HG03108 (cell line): ENCODE data around the gene MED23.
"Not testable (repeated sequence)": the region's sequence is repeated elsewhere in the genome, so short reads cannot be mapped to it uniquely, and the experiment has no call there.

ENCODE experiments used
- ATAC-seq: cut with Tn5 transposase; IDR thresholded peaks from one replicate; pipeline ENCODE4 v1.9.1; 2021; ENCODE audit warnings: moderate library complexity; ENCODE audit not compliant: unreplicated experiment

Gene MED23

GRCh38 chr6:131574686-131575085 is 53.4 kb downstream of the MED23 start:
- ATAC-seq, result no peak

GRCh38 chr6:131574133-131574532 is 53.9 kb downstream of the MED23 start:
- no peak for ATAC-seq

GRCh38 chr6:131572686-131573415 is 55.2 kb downstream of the MED23 start, which contains the start of gene ARG1:
TSS of gene ARG1 (plus strand) at chr6:131573226. CDS start at chr6:131573283, 57 bp downstream.
- ATAC-seq, result no peak

GRCh38 chr6:131568726-131569125 is 59.3 kb downstream of the MED23 start:
- ATAC-seq, result no peak

GRCh38 chr6:131565056-131565455 is 63.0 kb downstream of the MED23 start:
- no peak for ATAC-seq

GRCh38 chr6:131561925-131562707 is 65.9 kb downstream of the MED23 start:
- ATAC-seq, result no peak

GRCh38 chr6:131558922-131559321 is 69.1 kb downstream of the MED23 start:
- no peak for ATAC-seq

GRCh38 chr6:131555992-131556391 is 72.0 kb downstream of the MED23 start:
- no peak for ATAC-seq

GRCh38 chr6:131552572-131552971 is 75.5 kb downstream of the MED23 start:
- ATAC-seq, result no peak

- ATAC-seq, result no peak
Measured at GRCh38 chr6:131551902-131552301, 76.1 kb downstream of the MED23 start.

GRCh38 chr6:131549811-131550210 is 78.2 kb downstream of the MED23 start:
- no peak for ATAC-seq

- no peak for ATAC-seq
Measured at GRCh38 chr6:131548441-131548840, 79.6 kb downstream of the MED23 start.

GRCh38 chr6:131547488-131547887 is 80.6 kb downstream of the MED23 start:
- ATAC-seq, result no peak

- ATAC-seq, result no peak
Measured at GRCh38 chr6:131545317-131545716, 82.7 kb downstream of the MED23 start.

- ATAC-seq, result not testable (repeated sequence)
Measured at GRCh38 chr6:131538615-131539014, 89.4 kb downstream of the MED23 start.

- ATAC-seq, result peak; percentile 90
Measured at GRCh38 chr6:131532580-131533039, 95.4 kb downstream of the MED23 start.

- ATAC-seq, result not testable (repeated sequence)
Measured at GRCh38 chr6:131531681-131532080, 96.4 kb downstream of the MED23 start.

- ATAC-seq, result not testable (repeated sequence)
Measured at GRCh38 chr6:131530936-131531335, 97.1 kb downstream of the MED23 start.

GRCh38 chr6:131524695-131525336 is 103.2 kb downstream of the MED23 start:
- no peak for ATAC-seq

- ATAC-seq, result no peak
Measured at GRCh38 chr6:131523988-131524673, 103.9 kb downstream of the MED23 start.
